Medulla oblongata (tissue), 1 donor: ENCODE results near the gene SYT9.

Experiments
- DNase-seq: peaks from one replicate; pipeline ENCODE4 v3.0.0-alpha.2; 2015; ENCODE audit errors: extremely low spot score

SYT9 gene

GRCh38 chr11:7251836-7252682 is at the start of gene SYT9:
Gene SYT9, plus strand, starts transcription at chr11:7251904. Its CDS starts 283 bp downstream, at chr11:7252187.
- DNase-seq, result peak; percentile 76

GRCh38 chr11:7202412-7202811 is 49.3 kb upstream of the SYT9 start:
- DNase-seq, result no peak

- no peak for DNase-seq
Measured at GRCh38 chr11:7204778-7205177, 46.9 kb upstream of the SYT9 start.

GRCh38 chr11:7208391-7208790 is 43.3 kb upstream of the SYT9 start:
- DNase-seq, result no peak

- DNase-seq, result no peak
Measured at GRCh38 chr11:7219491-7219890, 32.2 kb upstream of the SYT9 start.

GRCh38 chr11:7220636-7221035 is 31.1 kb upstream of the SYT9 start:
- DNase-seq, result no peak

- DNase-seq, result no peak
Measured at GRCh38 chr11:7222619-7223018, 29.1 kb upstream of the SYT9 start.

- no peak for DNase-seq
Measured at GRCh38 chr11:7239877-7240276, 11.8 kb upstream of the SYT9 start.

- DNase-seq, result no peak
Measured at GRCh38 chr11:7245341-7245740, 6.4 kb upstream of the SYT9 start.

- DNase-seq, result no peak
Measured at GRCh38 chr11:7246179-7246578, 5.5 kb upstream of the SYT9 start.

- DNase-seq, result no peak
Measured at GRCh38 chr11:7250166-7250565, 1.5 kb upstream of the SYT9 start.

- DNase-seq, result no peak
Measured at GRCh38 chr11:7251487-7251835, 243 bp upstream of the SYT9 start.

GRCh38 chr11:7252683-7253213 is 1.0 kb downstream of the SYT9 start:
- DNase-seq, result no peak

GRCh38 chr11:7253800-7254199 is 2.1 kb downstream of the SYT9 start:
- no peak for DNase-seq

GRCh38 chr11:7254731-7255291 is 3.1 kb downstream of the SYT9 start:
- DNase-seq, result no peak

GRCh38 chr11:7256943-7257342 is 5.2 kb downstream of the SYT9 start:
- DNase-seq, result no peak

- peak; percentile 71 for DNase-seq
Measured at GRCh38 chr11:7257724-7258123, 6.0 kb downstream of the SYT9 start.

- no peak for DNase-seq
Measured at GRCh38 chr11:7261578-7261977, 9.9 kb downstream of the SYT9 start.

GRCh38 chr11:7262672-7263071 is 11.0 kb downstream of the SYT9 start:
- DNase-seq, result no peak

GRCh38 chr11:7263842-7264241 is 12.1 kb downstream of the SYT9 start:
- no peak for DNase-seq

- no peak for DNase-seq
Measured at GRCh38 chr11:7268758-7269157, 17.1 kb downstream of the SYT9 start.

- DNase-seq, result no peak
Measured at GRCh38 chr11:7270233-7270865, 18.6 kb downstream of the SYT9 start.

GRCh38 chr11:7272373-7272772 is 20.7 kb downstream of the SYT9 start:
- no peak for DNase-seq
